Caco-2 (cell line): ENCODE results near the gene WNT9A. TPM values are rescaled to one million over a fixed set of nuclear protein-coding genes. Genes with fewer than 3 reads are reported as not detected.
"Not testable (repeated sequence)": the region's sequence is repeated elsewhere in the genome, so short reads cannot be mapped to it uniquely, and the experiment has no call there.

Experiments used
- BruUV-seq: library from RNA; stranded (reverse); fragments of 400-500 nt; replicated peaks from 2 replicates; lab custom pipeline; 2021; lab: Mats Ljungman, UMichigan
- CTCF ChIA-PET: fragments of 300-600 bp; sonication (Branson Sonifier 250); formaldehyde crosslinking; loops from one replicate; lab custom pipeline; 2022; ENCODE audit warnings: antibody characterized with exemption; lab: Charles Lee
- POLR2A ChIA-PET: fragments of 300-600 bp; sonication (Branson Sonifier 250); formaldehyde crosslinking; loops from one replicate; lab custom pipeline; 2022; ENCODE audit warnings: antibody characterized with exemption; lab: Charles Lee
- DNase-seq, 2 experiments: peaks; one replicate each; pipeline versions ENCODE4 v3.0.0 to v3.0.0-alpha.2; 2020 to 2022
- H3K27me3 ChIP-seq: replicated peaks from 2 replicates; pipeline ENCODE4 v1.6.0; 2011; ENCODE audit warnings: low read length; ENCODE audit not compliant: control insufficient read depth, insufficient read depth
- H3K36me3 ChIP-seq: 2 replicates; pipeline ENCODE4 v1.5.1; 2011; ENCODE audit warnings: low read length; ENCODE audit not compliant: control insufficient read depth, insufficient read depth
- H3K4me1 ChIP-seq: fragments of 250-450 bp; sonication (Bioruptor Pico); 2 replicates; pipeline ENCODE4 v1.5.1; 2020; ENCODE audit warnings: mild to moderate bottlenecking
- H3K4me3 ChIP-seq: 2 replicates; pipeline ENCODE4 v1.5.1; 2011; ENCODE audit warnings: low read depth, mild to moderate bottlenecking, control low read depth, low read length
- H3K9me3 ChIP-seq: fragments of 250-450 bp; sonication (Bioruptor Pico); 2 replicates; pipeline ENCODE4 v1.5.1; 2020; ENCODE audit warnings: mild to moderate bottlenecking, moderate library complexity
- H3K27ac Mint-ChIP-seq: one replicate; pipeline ENCODE4 v1.8.0; 2022; ENCODE audit warnings: mixed read lengths; ENCODE audit not compliant: unreplicated experiment
- H3K27me3 Mint-ChIP-seq: one replicate; pipeline ENCODE4 v1.8.0; 2022; ENCODE audit warnings: mixed read lengths; ENCODE audit not compliant: insufficient read depth, unreplicated experiment
- H3K36me3 Mint-ChIP-seq: one replicate; pipeline ENCODE4 v1.8.0; 2022; ENCODE audit warnings: mild to moderate bottlenecking, mixed read lengths; ENCODE audit not compliant: insufficient read depth, unreplicated experiment
- H3K4me1 Mint-ChIP-seq: one replicate; pipeline ENCODE4 v1.8.0; 2022; ENCODE audit warnings: low read depth, mixed read lengths; ENCODE audit not compliant: unreplicated experiment
- H3K4me3 Mint-ChIP-seq: one replicate; pipeline ENCODE4 v1.8.0; 2022; ENCODE audit warnings: mild to moderate bottlenecking, moderate library complexity, mixed read lengths; ENCODE audit not compliant: unreplicated experiment
- H3K9me3 Mint-ChIP-seq: one replicate; pipeline ENCODE4 v1.8.0; 2022; ENCODE audit warnings: mixed read lengths; ENCODE audit not compliant: unreplicated experiment
- intact Hi-C: fragments of 100-400 bp; cut with micrococcal nuclease; formaldehyde crosslinking; loops from one replicate; pipeline ENCODE4 v1.10.0; 2022; ENCODE audit not compliant: unreplicated experiment
- total RNA-seq: library from RNA; stranded (reverse); gene quantifications from 2 replicates; pipeline ENCODE4 v1.2.3, GENCODE V29; 2022

WNT9A gene
- total RNA-seq, 1 experiment from 2014 or later: 0.68 TPM

GRCh38 chr1:227972283-227972679 lies 24.5 kb upstream of the WNT9A start:
- H3K9me3 ChIP-seq, H3K27me3 Mint-ChIP-seq, H3K4me1 Mint-ChIP-seq, H3K36me3 ChIP-seq, POLR2A ChIA-PET, H3K27ac Mint-ChIP-seq, intact Hi-C loops, BruUV-seq, H3K27me3 ChIP-seq, CTCF ChIA-PET, DNase-seq, H3K9me3 Mint-ChIP-seq, H3K4me3 Mint-ChIP-seq, H3K36me3 Mint-ChIP-seq, H3K4me3 ChIP-seq, H3K4me1 ChIP-seq: not testable (repeated sequence)

- H3K9me3 Mint-ChIP-seq, CTCF ChIA-PET, H3K4me1 Mint-ChIP-seq, DNase-seq, H3K4me1 ChIP-seq, H3K27ac Mint-ChIP-seq, POLR2A ChIA-PET, H3K36me3 Mint-ChIP-seq, BruUV-seq, H3K27me3 ChIP-seq, intact Hi-C loops, H3K36me3 ChIP-seq, H3K9me3 ChIP-seq, H3K27me3 Mint-ChIP-seq, H3K4me3 Mint-ChIP-seq, H3K4me3 ChIP-seq: not testable (repeated sequence)
Observed at GRCh38 chr1:227971643-227972282, 24.0 kb upstream of the WNT9A start.

GRCh38 chr1:227971216-227971615 lies 23.5 kb upstream of the WNT9A start:
- H3K9me3 Mint-ChIP-seq, H3K4me3 Mint-ChIP-seq, H3K4me3 ChIP-seq, H3K4me1 Mint-ChIP-seq, H3K27me3 ChIP-seq, H3K36me3 ChIP-seq, H3K36me3 Mint-ChIP-seq, H3K9me3 ChIP-seq, POLR2A ChIA-PET, DNase-seq, CTCF ChIA-PET, H3K27me3 Mint-ChIP-seq, intact Hi-C loops, H3K4me1 ChIP-seq, BruUV-seq, H3K27ac Mint-ChIP-seq: not testable (repeated sequence)

GRCh38 chr1:227970076-227970995 lies 22.6 kb upstream of the WNT9A start:
- H3K4me3 Mint-ChIP-seq, H3K4me1 Mint-ChIP-seq, DNase-seq, POLR2A ChIA-PET, H3K4me1 ChIP-seq, H3K9me3 Mint-ChIP-seq, H3K27ac Mint-ChIP-seq, H3K9me3 ChIP-seq, CTCF ChIA-PET, H3K27me3 ChIP-seq, H3K36me3 ChIP-seq, H3K4me3 ChIP-seq, intact Hi-C loops, H3K36me3 Mint-ChIP-seq, BruUV-seq, H3K27me3 Mint-ChIP-seq: not testable (repeated sequence)

GRCh38 chr1:227967815-227968214 lies 20.1 kb upstream of the WNT9A start:
- H3K9me3 Mint-ChIP-seq, H3K36me3 Mint-ChIP-seq, BruUV-seq, H3K27me3 ChIP-seq, H3K4me1 Mint-ChIP-seq, H3K4me1 ChIP-seq, intact Hi-C loops, H3K27ac Mint-ChIP-seq, POLR2A ChIA-PET, H3K27me3 Mint-ChIP-seq, H3K36me3 ChIP-seq, H3K4me3 ChIP-seq, DNase-seq, CTCF ChIA-PET, H3K4me3 Mint-ChIP-seq, H3K9me3 ChIP-seq: not testable (repeated sequence)

- H3K36me3 Mint-ChIP-seq, POLR2A ChIA-PET, H3K27ac Mint-ChIP-seq, H3K27me3 Mint-ChIP-seq, BruUV-seq, H3K4me3 Mint-ChIP-seq, DNase-seq, H3K4me1 Mint-ChIP-seq, H3K4me1 ChIP-seq, H3K36me3 ChIP-seq, H3K9me3 ChIP-seq, H3K4me3 ChIP-seq, H3K9me3 Mint-ChIP-seq, intact Hi-C loops, H3K27me3 ChIP-seq: not testable (repeated sequence)
- CTCF ChIA-PET: interaction anchor here (0.6 kb wide), 1 partner anchor 93 kb away, joined by 11 read pairs; no protein-coding TSS in a partner anchor
Observed at GRCh38 chr1:227966733-227967132, 19.0 kb upstream of the WNT9A start.
